Renal cortex interstitium (tissue), 11 donors: ENCODE measurements around the gene LDB3. TPM values are rescaled to one million over a fixed set of nuclear protein-coding genes. Genes with fewer than 3 reads are reported as not detected.
A peak's percentile ranks its signal among the peaks of the same experiment; 100 is the strongest.

Experiments
- DNase-seq, 11 donors: peaks; one replicate each; pipeline ENCODE4 v3.0.0-alpha.2; 2013; ENCODE audit warnings: low read depth in 9 of 11, low spot score in 4 of 11; ENCODE audit errors: extremely low read depth in 1 of 11
- polyA plus RNA-seq, 3 donors: library from polyadenylated mRNA; unstranded; fragments of 120-200 nt; gene quantifications; one replicate each; pipeline ENCODE4 v1.2.1, GENCODE V29; 2013; ENCODE audit not compliant: insufficient read length in 3 of 3

Gene LDB3
- polyA plus RNA-seq, 3 donors, result 1.2 to 1.9 (median 1.5) TPM

- DNase-seq, result no peak
These were observed 6.9 kb upstream of the LDB3 start for GRCh38 chr10:86661161-86662025.

DNA sequence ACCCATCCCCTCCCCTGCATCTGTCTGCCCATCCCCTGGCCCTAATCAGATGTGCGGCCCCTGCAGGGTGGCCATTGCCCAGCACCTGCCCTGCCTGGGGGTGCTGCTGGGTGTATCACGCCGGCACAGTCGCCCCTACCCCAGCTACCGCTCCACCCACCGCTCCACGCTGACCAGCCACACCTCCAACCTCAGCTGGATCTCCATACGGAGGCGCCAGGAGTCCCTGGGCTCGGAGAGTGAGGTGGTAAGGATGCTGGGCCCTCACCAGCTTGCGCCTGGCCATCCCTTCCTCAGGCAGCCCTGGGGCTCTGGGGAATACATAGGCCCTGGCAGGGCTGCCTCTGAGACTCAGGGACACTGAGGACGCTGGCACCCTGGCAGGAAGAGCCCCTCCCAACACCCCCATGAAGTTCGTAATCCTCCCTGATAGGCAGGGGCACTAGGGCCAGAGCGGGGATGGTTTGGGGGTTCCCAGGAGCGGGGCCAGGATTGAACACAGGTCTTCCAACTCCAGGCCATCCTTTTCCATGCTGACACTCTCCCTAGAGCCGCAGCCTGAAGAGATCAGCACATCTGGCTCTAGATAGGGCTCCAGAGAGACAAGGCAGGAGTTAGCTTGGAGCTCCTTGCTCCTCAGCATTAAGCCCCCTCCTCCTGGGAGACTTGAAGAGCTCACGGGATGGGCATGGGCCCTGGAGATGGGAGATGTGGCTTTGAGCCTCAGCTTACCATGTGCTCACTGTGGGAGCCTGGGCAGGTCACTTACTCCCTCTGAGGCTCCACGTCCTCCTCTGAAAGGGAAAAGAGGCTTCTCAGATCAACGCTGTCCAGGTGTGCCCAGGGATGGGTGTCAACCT lies 5.9 kb upstream of the LDB3 start:
- no peak for DNase-seq

GRCh38 chr10:86663046-86663345 lies 5.3 kb upstream of the LDB3 start:
- DNase-seq, result no peak

- DNase-seq, result no peak
These were observed 4.6 kb upstream of the LDB3 start for GRCh38 chr10:86663576-86664339.

DNA sequence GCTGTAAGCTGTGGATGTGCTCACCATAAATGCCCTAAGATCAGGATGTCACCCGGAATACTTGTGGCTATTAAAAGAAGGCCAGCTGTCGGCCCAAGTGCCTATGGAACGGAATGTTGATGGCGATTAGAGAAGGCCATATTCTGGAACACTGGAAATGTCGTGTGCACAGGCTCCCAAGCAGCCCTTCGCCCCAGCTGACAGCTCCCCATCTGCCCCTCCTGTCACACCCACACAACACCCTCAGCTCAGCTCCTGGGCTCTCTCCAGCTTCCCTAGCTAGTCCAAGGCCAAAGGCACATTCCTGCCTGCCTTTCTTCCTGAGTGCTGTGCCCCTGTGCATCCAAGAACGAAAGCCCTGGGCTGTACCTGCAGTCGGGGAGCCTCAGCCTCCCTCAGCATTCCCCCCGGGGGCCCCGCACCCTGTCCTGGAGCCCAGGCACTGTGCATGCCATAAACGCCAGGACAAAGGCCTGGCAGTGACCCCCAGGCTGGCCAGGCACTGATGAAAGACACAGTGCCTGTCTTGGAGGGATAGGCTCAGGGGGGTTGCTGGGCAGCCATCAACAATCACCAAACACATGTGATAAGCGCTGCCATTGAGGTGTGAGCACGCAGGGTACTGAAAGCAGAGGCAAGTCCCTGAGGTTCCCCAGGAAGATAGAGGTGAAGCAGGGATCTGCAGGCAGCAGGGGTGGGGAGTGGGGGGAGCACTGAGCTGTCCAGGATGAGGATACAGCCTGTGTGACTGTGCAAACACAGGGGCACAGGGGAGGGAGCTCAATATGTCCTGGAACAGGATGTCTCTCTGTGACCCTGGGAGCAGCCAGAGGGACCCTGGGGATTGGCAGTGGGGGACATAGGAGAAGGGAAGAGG lies 3.7 kb upstream of the LDB3 start:
- DNase-seq, result no peak

DNA sequence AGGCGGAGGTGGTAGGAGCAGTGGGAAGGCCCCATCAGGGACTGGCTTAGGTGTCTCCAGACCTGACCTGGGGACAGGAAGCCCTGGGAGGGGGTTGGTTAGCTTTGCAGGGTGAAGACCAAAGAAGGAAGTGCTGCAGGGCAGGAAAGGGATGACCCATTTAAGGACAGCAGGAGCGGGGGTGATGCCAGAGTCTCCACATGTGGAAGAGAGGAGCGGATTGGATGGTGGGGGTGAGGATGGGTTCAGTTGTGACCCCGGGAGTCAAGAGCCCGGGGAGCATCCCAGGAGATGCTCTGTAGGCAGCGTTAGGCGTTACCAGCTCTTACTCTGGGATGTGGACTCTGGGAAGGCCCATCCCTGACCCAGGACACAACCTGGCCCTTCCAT lies 3.1 kb upstream of the LDB3 start:
- no peak for DNase-seq

DNA sequence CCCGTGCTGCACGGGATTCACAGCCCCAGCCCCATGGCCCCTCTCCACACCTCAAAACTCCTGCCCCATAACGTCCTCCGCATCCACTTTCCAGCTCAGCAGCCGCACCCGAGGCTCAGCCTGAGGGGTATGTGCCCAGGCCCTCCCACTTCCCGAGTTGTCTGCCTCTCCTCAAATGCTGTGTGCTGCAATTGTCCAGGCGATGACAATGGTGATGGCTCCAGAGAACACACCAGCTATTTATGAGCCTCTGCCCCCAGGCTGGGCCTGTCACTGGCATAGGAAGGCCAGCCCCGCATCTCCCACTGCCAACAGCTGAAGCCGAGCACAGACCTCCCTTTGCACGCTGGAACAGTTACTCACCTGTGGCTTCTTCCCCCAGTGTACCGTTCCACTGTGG lies 2.4 kb upstream of the LDB3 start:
- no peak for DNase-seq

GRCh38 chr10:86666538-86666937 lies 1.8 kb upstream of the LDB3 start:
- no peak for DNase-seq

GRCh38 chr10:86667421-86668181 lies 710 bp upstream of the LDB3 start:
- no peak for DNase-seq

- no peak for DNase-seq
These were observed 2.0 kb downstream of the LDB3 start for GRCh38 chr10:86670290-86670811.

DNA sequence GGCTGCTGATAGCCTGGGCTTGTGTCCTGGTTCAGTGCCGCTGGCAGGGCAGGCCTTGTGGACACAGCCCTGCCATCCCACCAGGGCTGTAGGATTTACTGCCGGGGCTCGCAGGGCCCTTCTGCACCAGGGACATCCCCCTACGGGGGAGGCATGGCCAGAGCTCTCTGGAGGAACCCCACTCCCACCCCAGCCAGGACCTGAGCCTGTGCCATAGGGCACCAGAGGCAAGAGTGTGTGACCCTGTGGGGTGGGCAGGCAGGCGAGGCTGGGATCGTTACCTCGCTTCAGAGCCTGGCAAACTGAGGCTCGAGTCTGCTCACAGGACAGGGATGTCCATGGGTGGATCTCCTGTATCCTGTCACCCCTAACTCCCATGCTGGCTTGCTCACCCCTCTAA lies 2.6 kb downstream of the LDB3 start:
- no peak for DNase-seq

- no peak for DNase-seq
These were observed 3.1 kb downstream of the LDB3 start for GRCh38 chr10:86671419-86671818.

DNA sequence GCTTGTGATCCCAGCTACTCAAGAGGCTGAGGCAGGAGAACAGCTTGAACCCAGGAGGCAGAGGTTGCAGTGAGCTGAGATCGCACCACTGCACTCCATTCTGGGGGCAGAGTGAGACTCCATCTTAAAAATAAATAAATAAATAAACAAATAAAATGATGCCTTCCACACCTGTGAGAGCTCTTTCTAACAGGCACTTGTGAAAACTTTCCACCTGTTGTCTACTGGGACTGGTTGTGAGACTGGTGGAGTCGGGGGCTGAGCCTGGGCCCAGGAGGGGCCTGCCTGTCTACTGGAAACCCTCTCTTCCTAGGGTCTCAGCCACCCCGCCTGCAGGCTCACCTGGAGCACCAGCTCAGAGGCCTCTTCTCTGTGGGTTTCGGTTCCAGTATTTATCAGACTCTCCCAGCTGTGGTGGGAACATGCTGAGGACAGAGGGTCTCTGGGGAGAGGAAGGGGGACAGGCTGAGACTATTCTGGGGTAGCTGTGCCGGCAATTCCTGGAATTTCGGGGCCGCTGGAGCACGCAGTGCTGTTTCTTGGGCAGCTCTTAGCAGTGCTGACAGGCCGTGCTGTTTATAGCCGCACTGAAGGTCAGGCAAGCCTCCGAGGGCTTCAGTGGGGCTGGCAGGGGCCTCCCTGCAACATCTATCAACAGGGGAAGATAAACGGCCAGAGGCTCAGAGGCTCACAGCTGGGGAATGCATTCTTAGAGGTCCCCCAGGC lies 3.8 kb downstream of the LDB3 start:
- DNase-seq, result peak in 5 of 11 donors; percentile 39 to 64 (median 51)

DNA sequence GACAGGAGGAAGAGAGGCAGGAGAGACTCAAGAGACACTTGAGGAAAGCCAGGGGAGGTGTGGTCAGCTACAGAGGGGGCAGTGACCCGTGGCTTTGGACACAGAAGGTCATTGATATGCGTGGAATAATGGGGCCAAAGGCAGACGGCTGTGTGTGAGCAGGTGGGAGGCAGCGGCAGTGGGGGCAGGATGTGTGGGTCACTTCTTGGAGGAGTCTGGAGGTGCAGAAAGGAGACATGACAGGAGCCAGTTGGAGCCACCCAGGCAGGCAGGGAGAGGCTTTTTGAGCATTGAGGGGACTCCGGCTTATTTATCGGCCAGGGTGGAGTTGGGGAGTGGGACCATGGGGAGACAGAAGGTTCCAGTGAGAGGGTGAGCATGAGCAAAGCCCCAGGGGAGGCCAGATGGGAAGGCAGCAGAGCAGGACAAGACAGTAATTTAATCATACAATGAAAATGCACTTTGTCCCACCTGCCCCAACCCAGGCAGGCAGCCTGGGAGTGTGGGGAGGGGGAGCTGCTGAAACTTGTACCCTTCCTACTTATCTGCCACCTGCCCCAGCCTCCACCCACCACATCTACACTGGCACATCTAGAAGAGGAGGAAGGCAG lies 5.0 kb downstream of the LDB3 start:
- no peak for DNase-seq

DNA sequence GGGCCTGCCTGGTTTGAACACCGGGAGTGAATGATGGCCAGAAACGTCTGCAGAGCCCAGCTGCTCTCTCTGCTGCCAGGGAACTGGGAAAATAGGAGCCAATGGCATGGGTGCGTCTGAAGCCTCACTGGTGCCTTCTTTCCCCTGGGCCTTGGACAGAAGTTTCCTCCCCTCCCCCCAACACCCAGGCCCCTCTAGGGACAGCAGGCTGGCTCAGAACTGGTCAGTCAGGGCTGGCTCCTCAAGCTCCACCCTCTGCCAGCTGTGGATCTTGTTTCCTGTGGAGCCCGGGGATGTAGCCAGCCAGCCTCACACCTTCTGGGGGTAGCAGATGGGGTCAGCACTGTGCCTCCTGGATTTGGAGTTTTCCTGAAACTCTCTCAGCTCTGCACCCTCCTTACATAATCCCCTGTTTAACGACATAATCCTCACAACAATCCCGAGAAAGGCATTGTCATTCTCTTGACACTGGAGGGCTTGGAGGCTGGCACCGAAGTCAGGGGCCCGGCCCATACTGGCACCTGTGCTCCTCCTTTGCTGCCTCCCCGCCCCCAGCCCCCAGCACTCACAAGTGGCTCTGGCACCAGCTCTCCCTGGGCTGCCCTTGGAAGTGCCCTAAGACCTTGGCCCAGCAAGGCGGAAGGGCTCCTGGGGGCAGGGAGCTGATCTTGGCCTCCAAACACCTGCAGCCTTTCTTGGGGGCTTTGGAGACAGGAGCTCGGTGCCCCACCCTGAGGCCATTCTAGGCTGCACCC lies 5.7 kb downstream of the LDB3 start:
- no peak for DNase-seq

DNA sequence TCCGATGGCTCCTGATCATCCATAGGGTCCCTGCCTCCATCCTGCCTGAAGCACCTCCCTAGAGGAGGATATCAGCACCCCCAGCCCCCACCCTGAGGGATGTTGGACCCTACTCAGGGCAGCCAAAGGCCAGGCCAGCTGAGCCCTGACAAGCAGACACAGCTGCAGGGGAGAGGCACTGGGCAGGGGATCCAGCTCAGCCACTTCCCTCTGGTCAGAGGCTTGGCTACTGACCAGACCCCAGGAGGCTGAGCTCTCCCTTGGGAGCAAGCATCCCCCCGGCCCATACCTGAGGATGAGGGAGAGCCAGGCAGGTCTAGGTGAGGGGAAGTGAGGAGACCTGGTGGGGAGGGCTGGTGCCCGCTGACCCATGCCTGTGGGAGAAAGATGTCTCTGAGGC lies 6.6 kb downstream of the LDB3 start:
- DNase-seq, result no peak
